GM18870 (cell line): Measurements from ENCODE around the gene PDE2A.

ENCODE experiments used
- ATAC-seq: cut with Tn5 transposase; IDR thresholded peaks from one replicate; pipeline ENCODE4 v1.9.1; 2021; ENCODE audit warnings: moderate library complexity; ENCODE audit not compliant: unreplicated experiment

The PDE2A gene

DNA sequence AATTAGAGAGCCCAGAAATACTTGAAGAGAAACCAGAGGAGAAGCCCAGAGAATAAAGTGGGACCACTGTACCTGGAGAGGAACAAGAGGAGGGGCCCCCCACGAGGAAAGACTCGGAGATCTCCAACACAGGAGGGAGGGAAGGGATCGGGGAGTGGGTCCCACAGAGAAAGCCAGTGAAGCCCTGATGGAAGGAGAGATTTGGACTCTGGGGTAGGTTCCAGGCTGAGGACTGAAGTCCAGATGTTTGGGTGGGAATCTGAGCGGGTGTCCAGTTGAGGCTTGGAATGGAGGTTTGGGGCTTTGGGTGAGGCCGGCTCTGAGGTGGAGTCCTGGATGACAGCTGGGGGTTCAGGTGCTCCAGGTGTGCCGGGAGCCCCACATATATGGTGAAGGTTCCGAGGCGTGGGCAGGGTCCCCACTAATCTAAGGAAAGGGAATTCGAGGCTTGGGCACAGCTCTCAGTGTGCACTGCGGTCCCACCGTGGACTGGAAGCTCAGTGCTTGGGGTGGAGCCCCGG is 32.6 kb downstream of the PDE2A start:
- ATAC-seq, result no peak

DNA sequence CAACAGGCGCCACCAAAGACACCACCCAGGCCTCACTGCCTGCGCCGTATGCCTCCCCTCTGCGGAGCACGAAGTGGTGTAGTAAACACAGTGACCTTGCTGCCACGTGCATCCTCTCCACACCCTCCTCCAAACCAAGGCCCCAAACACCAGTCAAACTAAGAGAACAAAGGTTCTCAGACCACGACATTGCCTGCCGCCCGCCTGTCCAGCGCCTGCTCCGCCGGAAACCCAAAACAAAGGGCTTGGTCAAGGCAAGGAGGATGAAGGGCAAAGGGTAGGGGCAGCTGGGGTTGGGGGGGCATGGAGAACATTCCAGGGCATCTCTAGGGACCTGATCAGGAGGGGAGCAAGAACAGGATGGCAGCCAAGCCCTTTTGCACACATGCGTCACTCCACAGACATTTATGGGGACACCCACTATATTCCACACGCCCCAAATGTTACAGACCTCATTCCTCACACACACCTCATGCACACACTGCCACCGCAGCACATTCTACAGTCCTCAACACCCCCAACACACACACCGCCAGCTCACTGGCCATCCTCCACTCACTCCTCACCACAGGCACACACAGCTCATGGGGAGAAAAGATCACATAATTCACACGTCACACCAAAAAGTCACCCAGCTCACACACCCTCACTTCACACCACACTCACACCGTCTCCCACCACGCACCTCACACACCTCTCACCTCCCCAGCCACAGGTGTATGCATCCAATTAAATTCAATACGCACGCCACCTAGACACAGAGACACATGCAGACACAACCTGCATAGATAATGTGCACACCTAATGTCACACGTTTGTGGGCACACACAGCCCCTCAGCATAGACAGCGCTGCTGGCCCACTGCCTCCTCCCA is 34.5 kb downstream of the PDE2A start:
- ATAC-seq, result no peak

- no peak for ATAC-seq
Measured at GRCh38 chr11:72637926-72638325, 36.3 kb downstream of the PDE2A start.

DNA sequence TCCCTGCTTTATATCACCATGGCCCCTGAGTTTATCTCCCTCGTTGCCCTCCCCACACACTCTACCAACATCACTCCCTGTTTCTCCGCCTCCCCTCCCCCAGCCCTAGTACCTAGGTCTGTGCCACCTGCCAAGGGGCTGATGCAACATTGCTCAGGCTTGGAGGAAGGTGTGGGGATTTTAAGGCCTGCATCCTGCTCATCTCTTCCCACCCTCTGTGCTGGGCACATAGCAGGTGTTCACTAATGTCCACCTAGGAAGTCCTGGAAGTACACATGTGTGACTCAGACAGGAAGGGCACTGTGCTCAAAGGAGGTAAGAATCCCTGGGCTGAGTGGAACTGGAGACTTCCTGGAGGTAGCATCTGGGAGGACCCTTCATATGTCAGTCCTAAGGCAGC is 37.0 kb downstream of the PDE2A start:
- no peak for ATAC-seq

- no peak for ATAC-seq
Measured at GRCh38 chr11:72636376-72636775, 37.8 kb downstream of the PDE2A start.

- no peak for ATAC-seq
Measured at GRCh38 chr11:72635933-72636332, 38.3 kb downstream of the PDE2A start.

- no peak for ATAC-seq
Measured at GRCh38 chr11:72635309-72635915, 38.8 kb downstream of the PDE2A start.

GRCh38 chr11:72634472-72635095 is 39.6 kb downstream of the PDE2A start:
- ATAC-seq, result no peak

GRCh38 chr11:72634016-72634415 is 40.2 kb downstream of the PDE2A start:
- ATAC-seq, result no peak

- no peak for ATAC-seq
Measured at GRCh38 chr11:72633068-72633467, 41.2 kb downstream of the PDE2A start.

- no peak for ATAC-seq
Measured at GRCh38 chr11:72631806-72632731, 42.2 kb downstream of the PDE2A start.

DNA sequence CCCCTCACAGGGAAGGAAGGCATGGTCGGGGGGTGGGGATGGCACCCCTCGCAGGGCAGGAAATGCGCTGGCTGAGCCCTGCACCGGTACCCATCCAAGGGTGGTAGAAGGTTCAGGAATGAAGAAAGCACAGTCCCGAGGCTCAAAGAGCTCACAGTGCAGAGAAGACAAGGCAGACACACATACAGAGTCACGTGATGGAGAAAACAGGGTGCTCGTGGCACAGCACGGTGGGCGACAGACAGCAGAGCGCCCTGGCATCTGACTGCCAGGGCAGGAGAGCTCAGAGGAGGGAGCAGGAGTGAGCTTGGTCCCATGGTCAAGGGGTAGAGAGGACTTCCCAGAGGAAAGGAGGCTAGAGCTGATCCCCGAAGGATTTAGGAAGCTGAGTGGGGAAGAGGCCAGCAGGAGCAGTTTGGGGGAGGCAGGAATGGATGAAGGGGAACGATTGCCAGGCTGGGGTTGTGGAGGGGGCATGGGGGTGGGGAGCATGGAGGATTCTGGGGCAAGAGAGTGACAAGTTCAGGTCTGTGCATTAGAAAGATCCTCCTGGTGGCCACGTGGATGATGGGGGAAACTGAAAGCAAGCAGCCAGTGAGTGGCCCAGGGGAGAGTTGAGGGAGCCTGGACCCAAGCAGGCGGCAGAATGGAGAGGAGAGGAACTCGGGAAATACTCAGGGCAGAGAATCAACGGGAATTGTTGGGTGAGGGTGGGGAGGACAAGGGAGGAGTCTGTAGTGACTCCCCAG is 43.9 kb downstream of the PDE2A start:
- no peak for ATAC-seq

GRCh38 chr11:72629266-72629665 is 45.0 kb downstream of the PDE2A start:
- no peak for ATAC-seq

- ATAC-seq, result no peak
Measured at GRCh38 chr11:72627594-72628281, 46.5 kb downstream of the PDE2A start.

- ATAC-seq, result no peak
Measured at GRCh38 chr11:72626414-72626936, 47.7 kb downstream of the PDE2A start.

GRCh38 chr11:72625691-72626413 is 48.4 kb downstream of the PDE2A start:
- no peak for ATAC-seq

DNA sequence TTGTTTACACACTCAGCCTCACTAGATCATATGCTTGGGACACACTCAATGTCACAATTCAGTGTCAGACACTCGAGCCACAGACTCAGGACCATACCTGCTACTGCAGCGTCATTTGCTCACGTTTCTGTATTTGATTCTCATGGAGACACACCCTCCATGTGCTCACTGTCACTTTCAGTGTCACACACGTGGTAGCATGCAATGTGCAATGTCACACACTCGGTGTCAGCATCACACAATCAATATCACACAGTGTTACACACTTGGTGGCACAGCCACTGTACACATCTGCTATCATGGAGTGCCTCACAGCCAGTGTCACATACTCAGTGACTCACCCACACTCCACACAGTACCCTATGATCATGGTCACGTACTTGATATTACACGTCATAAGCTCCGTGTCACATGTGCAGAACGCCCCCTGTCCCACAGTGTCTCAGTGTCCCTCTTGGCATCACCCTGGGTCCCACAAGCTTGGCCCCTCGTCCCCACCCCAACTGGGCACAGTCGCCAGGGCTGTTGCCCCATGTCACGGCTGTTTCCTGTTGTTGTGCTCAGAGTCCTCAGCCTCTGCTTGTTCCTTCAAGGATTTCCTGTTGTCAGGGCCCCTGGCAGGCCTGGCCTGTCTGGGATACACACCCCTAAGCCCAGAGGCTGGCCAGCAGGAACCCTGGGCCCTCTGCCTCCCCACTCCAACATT is 49.6 kb downstream of the PDE2A start:
- no peak for ATAC-seq

DNA sequence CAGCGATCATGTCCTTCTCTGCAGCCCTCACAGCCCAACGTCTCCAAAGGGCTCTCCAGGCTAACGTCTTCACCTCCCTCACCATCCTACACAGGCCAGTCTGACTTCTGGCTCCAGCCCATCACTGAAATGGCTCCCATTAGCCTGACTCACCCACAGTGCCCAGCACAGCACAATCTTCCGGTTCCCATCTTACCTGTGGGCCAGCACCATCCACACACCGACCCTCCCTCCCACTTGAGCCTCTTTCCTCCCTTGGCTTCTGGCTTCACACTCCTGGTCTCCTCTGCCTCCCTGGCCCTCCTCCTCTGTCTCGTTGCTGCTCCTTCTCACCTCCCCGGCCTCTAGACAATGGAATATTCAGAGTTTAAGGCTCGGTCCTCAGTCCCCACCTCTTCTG is 51.2 kb downstream of the PDE2A start:
- ATAC-seq, result no peak
